HG03108 (cell line): ENCODE results near the gene PODN.
A peak's percentile ranks its signal among the peaks of the same experiment; 100 is the strongest.

ENCODE experiments used
- ATAC-seq: cut with Tn5 transposase; IDR thresholded peaks from one replicate; pipeline ENCODE4 v1.9.1; 2021; ENCODE audit warnings: moderate library complexity; ENCODE audit not compliant: unreplicated experiment

The PODN gene, protein sequence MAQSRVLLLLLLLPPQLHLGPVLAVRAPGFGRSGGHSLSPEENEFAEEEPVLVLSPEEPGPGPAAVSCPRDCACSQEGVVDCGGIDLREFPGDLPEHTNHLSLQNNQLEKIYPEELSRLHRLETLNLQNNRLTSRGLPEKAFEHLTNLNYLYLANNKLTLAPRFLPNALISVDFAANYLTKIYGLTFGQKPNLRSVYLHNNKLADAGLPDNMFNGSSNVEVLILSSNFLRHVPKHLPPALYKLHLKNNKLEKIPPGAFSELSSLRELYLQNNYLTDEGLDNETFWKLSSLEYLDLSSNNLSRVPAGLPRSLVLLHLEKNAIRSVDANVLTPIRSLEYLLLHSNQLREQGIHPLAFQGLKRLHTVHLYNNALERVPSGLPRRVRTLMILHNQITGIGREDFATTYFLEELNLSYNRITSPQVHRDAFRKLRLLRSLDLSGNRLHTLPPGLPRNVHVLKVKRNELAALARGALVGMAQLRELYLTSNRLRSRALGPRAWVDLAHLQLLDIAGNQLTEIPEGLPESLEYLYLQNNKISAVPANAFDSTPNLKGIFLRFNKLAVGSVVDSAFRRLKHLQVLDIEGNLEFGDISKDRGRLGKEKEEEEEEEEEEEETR

DNA sequence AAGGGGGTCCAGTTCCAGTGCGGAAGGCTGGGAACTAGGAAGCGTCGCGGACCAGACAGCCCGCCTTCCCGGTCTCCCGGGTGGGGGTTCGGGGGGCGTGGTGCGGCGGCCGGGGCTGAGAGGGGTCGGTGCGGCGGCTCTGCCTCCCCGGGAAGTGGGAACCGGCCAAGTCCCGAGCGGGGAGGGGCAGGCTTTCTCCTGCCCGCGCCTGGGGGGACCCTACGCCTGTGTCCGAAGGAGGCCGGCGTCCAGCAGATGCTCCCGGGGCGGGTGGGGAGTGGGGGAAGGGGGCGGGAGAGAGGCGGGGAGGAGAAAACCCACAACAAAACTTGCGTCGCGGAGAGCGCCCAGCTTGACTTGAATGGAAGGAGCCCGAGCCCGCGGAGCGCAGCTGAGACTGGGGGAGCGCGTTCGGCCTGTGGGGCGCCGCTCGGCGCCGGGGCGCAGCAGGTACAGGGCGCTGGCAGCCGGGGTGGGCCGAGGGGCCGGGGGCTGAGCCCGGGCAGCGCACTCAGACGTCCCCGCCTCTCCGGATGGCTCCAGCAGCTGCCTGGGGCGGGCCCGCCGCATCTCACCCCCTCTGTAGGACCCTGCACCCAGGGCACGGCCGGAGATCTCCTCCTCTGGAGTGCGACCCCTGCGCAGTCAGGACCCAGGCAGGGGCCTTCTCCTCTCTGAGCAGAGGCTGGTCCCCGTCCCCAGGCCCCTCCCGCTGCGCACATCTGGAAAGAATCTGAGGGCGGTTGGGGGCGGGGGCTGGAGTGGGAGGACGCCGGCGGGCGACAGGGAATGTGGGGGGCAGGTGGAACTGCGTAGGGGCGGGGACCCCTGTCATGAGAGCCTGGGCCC, at the start of gene PODN:
Gene PODN, plus strand, starts transcription at position 355 of the 849 bp plus-strand sequence. CDS start 7,643 bp downstream, outside the sequence.
- ATAC-seq: no peak

DNA sequence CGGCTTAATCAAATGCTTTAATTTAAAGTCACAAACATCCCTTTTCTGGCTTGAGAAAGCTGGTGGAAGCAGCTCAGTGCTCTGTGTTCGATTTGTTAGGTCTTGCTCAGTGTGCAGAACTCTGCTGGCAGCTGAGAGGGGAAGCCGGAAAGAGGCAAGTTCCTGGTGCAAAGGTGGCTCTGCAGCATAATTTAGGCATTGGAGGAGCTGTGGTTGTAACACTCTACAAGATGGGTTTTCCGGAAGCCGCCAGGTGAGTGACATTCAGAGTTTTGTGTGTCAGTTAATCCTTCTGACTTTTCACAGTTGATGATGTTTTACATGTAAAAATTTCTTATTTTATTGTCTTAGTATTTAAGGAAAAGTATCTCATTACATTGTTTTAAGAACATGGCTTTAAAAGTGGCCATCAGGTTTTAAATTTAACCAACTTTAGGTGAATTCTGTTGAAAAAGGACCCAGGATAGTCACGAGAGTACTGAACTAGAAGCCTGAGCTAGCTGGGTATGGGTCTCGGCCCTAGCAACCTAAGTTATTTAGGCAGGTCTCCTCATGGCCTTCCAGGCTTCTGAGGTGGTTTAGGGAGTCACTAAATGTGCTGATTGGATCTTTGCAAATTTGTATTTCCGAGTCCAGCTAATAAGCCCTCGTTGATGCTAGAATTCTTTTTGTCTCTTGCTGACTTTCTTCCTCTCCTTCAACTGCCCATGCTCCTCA, 47.1 kb upstream of the PODN start:
- ATAC-seq: peak; percentile 92

DNA sequence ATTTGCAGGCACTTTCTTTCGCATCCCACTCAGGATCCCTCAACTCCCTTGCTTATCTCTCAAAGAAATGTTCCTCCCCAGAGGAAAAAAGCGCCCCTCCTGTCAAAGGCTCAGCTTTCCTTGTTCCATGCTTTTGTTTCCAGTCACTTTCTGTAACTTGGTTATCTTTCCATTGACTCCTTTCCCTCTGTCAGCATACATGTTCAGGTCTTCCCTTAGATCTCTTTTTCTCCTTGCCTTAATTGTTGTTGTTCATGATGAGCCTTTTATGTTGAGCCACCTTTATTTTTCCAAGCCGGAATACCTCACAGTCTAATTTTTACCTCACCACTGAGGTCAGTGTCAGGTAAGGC, 46.5 kb upstream of the PODN start:
- ATAC-seq: no peak

DNA sequence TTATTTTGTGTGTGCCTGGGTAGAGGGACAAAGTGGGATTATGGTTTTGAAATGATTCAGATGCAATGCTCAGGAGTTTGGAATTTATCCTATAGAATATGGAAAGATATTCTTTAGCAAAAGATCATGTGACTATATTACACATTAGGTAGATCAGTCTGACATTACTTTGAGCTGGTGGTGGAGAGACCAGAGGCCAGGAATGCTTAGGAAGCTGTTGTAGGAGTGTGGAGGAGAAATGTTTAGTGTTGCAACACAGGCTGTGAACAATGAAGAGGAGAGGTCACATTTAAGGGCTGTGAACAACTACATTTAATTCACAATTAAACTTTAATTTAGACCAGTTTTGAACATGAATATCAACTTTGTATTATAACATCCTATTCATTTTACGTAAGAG, 45.3 kb upstream of the PODN start:
- ATAC-seq: no peak

DNA sequence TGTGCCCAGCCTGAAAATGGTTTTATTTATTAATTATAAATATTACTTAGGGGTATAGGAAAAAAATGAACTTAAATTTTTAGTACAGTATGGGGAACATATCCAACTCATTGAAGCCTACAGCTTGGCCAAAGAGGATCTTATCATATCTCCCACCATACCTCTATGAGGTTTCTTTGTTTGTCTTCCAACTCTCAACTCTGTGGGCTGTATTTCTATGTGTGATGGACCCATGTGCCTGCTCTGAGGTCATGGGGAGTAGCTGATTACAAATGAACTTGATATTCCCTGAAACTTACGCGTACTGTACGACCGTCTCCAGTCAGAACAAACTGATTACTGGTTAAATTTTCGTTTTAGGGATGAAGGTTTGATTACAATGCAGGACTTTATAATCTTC, 41.4 kb upstream of the PODN start:
- ATAC-seq: no peak

DNA sequence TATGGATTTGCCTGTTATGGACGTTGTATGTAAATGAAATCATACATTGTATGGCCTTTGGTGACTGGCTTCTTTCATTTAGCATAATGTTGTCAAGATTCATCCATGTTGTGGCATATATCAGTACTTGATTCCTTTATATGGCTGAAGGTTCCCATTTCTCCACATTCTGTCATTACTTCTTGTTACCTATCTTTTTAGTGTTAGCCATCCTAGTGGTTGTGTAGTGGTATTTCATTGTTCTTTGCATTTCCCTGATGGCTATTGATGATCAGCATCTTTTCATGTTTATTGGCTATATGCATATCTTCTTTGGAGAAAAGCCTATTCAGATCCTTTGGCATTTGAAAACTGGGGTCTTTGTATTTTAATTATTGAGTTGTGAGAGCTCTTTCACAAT, 39.8 kb upstream of the PODN start:
- no peak for ATAC-seq

DNA sequence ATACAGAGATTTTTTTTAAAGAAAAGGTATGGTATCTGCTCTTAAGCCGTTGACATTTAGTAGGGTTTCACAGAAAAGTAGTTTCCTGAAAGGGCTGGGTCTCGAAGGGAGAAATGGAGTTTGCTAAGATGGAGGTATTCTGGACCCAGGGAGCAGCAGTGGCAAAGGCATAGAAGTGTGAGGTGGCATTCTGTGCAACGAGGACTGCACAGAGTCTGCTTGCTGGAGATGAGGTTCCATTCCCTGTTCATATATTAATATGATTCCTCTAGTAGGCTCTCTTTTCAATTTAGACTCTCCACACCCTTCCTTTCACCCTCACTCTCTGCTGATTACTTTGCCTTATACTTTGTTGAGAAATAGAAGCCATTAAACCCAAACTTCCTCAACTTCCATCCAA, 38.5 kb upstream of the PODN start:
- ATAC-seq: no peak

DNA sequence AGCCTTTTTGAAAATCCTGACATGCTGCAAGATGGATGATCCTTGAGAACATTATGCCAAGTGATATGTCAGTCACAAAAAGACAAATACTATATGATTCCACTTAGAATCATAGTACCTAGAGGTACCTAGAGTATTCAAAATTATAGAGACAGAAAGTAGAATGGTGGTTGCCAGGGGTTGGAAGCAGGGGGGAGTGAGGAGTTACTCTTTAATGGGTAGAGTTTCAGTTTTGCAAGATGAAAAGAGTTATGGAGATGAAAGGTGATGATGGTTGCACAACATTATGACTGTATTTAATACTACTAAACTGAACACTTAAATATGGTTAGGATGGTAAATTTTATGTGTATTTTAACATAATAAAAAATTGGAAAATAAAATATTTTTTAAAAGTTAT, 37.9 kb upstream of the PODN start:
- ATAC-seq: no peak

DNA sequence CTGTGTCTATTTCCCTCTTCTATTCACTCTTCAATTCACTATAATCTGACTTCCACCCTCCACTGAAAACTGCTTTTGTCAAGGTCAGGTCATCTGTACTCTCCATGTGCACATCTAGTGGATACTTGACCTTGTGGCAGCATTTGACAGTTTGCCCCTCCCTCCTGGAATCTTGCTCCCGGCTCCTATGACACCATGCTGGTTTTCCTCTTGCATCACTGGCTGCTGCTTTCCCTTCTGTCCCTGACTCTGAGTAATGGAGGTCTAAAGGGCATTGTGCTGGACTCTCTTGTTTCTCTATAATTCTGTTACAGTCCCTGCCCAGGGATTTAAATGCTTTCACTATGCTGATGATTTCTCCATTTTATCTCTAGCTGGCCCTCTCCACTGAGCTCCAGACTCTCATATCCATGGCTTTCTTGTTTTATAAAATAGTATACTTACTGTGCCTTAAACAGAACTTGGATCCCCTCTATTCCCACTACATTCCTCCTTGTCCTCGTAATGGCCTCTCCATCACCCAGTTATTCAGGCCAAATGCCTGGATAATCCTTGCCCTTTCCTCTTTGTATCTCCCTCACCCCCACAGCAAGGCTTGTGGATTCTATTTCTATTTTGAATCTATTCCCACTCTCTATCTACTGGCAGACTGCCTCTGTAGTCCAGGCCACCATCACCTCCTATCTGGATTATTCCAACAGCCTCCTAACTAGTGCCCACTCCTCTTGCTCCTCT, 36.8 kb upstream of the PODN start:
- ATAC-seq: no peak

DNA sequence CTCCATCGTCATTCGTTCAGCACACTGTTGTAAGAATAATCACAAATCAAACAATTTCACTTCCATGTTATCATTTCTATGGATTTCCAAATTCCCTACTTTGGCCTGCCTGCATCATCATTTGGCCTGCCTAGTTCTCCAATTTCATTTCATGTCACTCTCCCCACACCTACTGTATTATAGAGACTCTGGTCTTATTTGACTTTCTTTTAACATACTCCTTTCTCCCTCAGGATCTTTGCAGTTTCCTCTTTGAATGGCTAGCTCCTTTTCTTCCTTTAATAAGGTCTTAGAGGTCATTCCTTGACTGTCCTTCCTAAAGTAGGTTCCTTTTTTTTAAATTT, 36.3 kb upstream of the PODN start:
- ATAC-seq: no peak

DNA sequence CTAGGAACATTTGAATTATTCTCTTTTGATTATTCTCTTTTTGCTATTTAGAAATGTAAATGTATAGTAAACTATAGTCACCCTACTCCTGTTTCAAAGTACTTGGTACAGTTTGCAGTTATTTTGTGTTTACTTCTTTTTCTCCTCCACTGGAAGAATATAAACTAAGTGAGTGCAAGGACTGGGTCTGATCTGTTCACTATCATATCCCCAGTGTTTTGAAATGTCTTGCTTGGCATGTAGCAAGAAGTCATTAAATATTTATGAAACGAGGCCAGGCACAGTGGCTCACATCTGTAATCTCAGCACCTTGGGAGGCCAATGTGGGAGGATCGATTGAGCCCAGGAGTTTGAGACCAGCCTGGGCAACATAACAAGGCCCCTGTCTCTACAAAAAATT, 35.8 kb upstream of the PODN start:
- ATAC-seq: no peak

DNA sequence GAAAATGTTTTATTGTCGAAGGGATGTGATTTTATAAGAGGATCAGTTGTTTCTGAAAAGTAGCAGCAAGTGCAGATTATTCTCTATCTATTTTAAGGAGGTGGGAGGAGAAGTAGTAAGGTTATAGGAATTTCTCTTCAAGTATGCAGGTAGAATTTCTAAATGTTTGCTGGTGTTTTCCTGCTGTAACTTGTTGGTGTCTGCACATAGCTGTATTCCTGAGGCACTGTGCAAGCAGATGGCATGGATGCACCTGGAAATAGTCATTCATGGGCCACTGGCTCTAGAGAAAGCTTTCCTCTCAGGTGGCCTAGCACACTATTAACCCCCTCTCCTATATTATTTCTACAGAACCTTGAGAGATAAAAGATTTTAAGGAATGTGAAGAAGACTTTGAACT, 30.3 kb upstream of the PODN start:
- no peak for ATAC-seq

DNA sequence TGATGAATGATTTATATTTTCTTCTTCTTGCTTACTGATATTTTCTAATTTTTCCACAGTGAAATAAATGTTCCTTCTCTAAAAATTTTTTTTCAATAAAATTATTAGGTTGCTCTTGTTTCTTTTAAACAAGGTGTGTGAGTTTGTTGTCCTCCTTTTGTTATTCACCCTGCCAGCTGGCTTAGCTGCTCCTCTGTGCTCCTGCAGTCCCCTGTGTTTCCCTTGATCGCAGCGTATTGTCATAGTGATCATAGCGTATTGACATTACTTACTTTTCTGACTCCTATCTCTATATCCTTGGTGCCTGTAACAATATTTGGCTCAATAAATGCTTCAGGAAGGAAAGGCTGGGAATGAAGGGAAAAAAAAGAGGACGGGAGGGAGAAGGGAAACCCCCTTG, 24.9 kb upstream of the PODN start:
- no peak for ATAC-seq

DNA sequence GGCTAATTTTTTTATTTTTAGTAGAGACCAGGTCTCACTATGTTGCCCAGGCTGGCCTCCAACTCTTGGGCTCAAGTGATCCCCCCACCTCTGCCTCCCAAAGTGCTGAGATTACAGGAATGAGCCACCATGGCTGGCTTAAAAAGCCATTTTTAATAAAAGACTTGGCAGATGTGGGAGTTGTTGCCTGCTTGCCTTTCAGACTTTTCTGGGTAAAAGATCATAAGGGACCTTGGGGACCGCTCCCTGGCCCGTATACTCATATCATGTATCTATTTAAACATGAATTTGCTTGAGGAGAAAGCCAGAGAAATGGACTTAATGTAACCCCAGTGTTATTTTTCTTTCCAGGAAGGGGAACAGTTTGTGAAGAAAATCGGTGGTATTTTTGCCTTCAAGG, 23.4 kb upstream of the PODN start:
- no peak for ATAC-seq

DNA sequence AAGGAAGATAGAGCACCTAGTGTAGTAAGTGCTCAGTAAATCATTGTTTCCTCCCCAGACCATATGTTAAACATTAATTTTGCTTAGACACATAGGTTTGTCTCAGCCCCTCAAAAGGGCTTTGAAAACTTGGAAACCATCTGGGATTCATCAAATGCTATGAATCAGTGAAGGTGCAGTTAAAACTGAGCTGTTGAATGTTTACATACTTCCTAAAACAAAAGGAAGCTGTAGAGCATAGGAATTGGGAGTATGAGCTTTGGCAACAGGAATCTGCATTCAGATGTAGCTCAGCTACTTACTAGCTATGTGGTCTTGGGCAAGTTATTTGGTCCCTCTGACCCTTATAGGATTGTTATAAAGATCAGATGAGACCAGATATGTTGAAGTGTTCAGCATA, 18.7 kb upstream of the PODN start:
- ATAC-seq: no peak

DNA sequence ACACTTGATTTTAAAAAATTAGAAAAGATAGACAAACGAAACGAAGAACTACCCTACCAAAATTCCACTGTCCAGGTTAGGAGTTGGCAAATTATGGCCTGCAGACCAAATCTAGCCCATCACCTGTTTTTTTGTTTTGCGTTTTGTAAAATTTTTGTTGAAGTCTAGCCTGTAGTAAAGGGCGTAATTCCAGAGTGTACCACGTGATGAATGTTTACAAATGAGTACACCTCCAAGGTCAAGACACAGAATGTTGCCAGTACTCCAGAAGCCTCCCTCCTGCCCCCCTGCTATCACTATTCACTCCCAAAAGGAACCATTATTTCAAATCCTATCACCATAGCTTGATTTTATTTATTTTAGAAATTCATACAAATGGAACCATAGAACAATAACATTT, 17.1 kb upstream of the PODN start:
- ATAC-seq: no peak

DNA sequence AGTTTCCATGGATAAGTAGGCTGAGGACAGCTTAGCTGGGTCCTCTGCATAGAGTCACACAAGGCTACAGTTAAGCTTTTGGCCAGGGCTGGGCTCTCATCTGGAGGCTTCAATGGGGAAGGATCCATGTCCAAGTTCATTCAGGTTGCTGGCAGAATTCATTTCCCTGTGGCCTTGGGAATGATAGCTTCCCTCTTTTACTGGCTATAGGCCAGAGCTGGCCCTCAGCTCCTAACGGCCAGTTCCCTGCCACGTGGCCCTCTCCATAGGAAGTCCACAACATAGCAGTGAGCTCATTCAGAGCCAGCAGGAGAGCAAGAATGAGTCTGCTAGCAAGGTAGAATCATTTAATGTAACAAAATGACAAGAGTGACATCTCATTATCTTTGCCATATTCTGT, 15.1 kb upstream of the PODN start:
- ATAC-seq: no peak

DNA sequence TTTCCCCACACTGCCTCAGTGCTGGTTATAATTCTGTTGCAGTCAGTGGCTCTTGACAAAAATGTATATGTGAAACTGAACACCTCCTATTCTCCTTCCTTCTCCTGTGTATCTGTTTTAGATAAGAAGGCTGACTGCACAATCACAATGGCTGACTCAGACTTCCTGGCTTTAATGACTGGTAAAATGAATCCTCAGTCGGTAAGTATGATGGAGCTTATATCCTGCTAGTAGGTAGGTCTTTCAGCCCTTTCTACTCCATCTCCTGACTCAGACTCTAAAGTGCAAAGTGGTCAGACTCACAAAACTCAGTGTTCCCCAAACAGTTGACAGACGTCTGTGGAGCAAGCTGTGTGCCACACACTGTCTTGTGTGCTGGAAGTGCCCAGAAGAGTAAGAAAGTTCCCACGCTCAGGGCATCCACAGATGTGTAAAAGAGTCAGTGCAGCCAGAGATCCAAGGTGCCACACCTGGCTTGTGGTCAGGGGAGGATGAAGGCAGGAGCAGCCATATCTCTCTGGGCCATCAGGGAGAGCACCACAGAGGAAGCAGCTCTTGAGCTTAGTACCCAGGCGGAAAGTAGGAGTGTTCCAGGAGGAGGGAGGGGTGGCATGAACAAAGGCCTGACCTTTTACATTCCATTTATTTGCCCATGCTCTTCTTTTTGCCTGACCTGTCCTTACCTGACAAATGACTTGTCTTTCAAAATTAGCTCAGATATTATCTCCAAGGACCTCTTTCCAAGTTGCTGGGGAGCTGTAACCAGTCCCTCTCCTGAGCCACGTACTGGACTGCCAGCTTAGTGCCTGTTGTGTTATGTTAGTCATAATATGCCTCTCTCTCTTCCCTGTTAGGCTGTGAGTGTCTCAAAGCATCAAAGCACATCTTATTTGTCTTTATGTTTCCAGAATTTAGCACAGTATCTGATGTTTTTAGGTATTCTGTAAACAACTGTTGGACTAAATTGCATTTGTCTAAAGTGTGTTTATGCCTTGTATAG, 14.0 kb upstream of the PODN start:
- ATAC-seq: no peak

DNA sequence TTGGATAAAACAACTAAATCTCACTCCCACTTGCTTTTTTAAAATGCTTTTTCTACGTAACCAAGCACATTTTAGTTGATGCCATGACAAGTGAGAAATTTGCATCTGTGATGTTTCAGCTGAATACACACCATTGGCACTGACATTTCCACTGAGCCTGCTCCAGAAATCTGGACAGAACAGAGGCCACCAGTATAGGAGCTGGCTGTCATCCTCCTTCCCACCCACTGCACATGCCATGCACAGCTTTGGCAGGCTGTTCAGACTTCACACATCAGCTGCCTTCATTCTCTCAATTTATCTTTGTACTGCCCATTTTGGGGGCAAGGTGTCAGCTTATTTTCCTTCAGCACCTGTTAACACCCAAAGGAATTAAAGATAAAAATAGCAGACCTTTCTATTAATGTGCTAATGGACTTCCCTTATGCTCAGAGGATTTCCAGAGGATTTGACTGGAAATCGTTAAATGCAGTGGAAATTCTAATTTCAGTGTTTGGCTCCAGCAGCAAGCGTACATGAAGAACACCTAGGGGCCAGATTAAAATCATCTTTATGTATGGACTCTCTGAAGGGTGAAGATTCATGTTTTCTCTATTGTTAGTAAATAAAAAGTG, 12.9 kb upstream of the PODN start:
- no peak for ATAC-seq
